GM20431 (cell line): ENCODE data around the gene AGK.

Source experiments
- in situ Hi-C: fragments of 300-500 bp; cut with MseI, MboI; formaldehyde crosslinking; loops from one replicate; pipeline ENCODE4 v1.15.0; 2020; ENCODE audit warnings: low sequenced_read_pairs; ENCODE audit not compliant: unreplicated experiment

AGK gene

GRCh38 chr7:141699860-141700259 lies 148.7 kb downstream of the AGK start:
- in situ Hi-C loops = no loop called here

- in situ Hi-C loops = no loop called here
Measured at GRCh38 chr7:141700296-141700847, 149.2 kb downstream of the AGK start.

- in situ Hi-C loops = no loop called here
Measured at GRCh38 chr7:141700848-141701371, 149.7 kb downstream of the AGK start.

GRCh38 chr7:141701489-141702046 lies 150.4 kb downstream of the AGK start:
- in situ Hi-C loops = no loop called here

- in situ Hi-C loops = no loop called here
Measured at GRCh38 chr7:141702047-141702567, 150.9 kb downstream of the AGK start, which contains the start of gene DENND11. DENND11 (minus strand) TSS chr7:141702166; CDS start chr7:141702153, 13 bp downstream.

- in situ Hi-C loops = no loop called here
Measured at GRCh38 chr7:141702892-141703291, 151.7 kb downstream of the AGK start.

GRCh38 chr7:141704112-141704511 lies 152.9 kb downstream of the AGK start:
- in situ Hi-C loops = no loop called here

- in situ Hi-C loops = no loop called here
Measured at GRCh38 chr7:141704741-141705140, 153.5 kb downstream of the AGK start.
